GM20000 (cell line): Measurements from ENCODE around the gene CFAP251.
"Not testable (repeated sequence)": the region's sequence is repeated elsewhere in the genome, so short reads cannot be mapped to it uniquely, and the experiment has no call there.

Experiments
- DNase-seq: peaks from one replicate; pipeline ENCODE4 v3.0.0; 2012; ENCODE audit warnings: low spot score
- CTCF ChIP-seq: IDR thresholded peaks from 2 replicates; pipeline ENCODE4 v1.5.1; 2012; ENCODE audit warnings: mild to moderate bottlenecking, control low read depth; ENCODE audit errors: extremely low read depth, missing control alignments

Gene CFAP251

GRCh38 chr12:121883315-121883660 lies 35.1 kb upstream of the CFAP251 start:
- TF ChIP-seq CTCF = no peak
- DNase-seq = no peak

GRCh38 chr12:121885129-121885528 lies 33.3 kb upstream of the CFAP251 start:
- DNase-seq = not testable (repeated sequence)

GRCh38 chr12:121888083-121888477 lies 30.3 kb upstream of the CFAP251 start:
- no peak for TF ChIP-seq CTCF
- DNase-seq = no peak

GRCh38 chr12:121888478-121889273 lies 29.7 kb upstream of the CFAP251 start, which contains the start of gene PSMD9:
Gene PSMD9, plus strand, starts transcription at chr12:121888790. Its CDS starts 67 bp downstream, at chr12:121888857.
- DNase-seq = peak; percentile 95
- peak; percentile 22 for TF ChIP-seq CTCF

GRCh38 chr12:121889274-121889624 lies 29.1 kb upstream of the CFAP251 start:
- TF ChIP-seq CTCF = no peak

GRCh38 chr12:121889661-121890060 lies 28.7 kb upstream of the CFAP251 start:
- DNase-seq = not testable (repeated sequence)

More at GRCh38 chr12:121889274-121889624, 29.1 kb upstream of the CFAP251 start:
- no peak for DNase-seq

GRCh38 chr12:121892673-121893561 lies 25.5 kb upstream of the CFAP251 start:
- no peak for TF ChIP-seq CTCF

GRCh38 chr12:121893961-121894460 lies 24.4 kb upstream of the CFAP251 start:
- no peak for DNase-seq
- TF ChIP-seq CTCF = no peak

More at GRCh38 chr12:121892673-121893561, 25.5 kb upstream of the CFAP251 start:
- DNase-seq = no peak
